Fibroblast of lung (primary cell): ENCODE results near the gene C2CD4C. TPM values are rescaled to one million over a fixed set of nuclear protein-coding genes. Genes with fewer than 3 reads are reported as not detected.

Source experiments
- DNase-seq, 2 donors: peaks; one replicate each; pipeline versions ENCODE4 v3.0.0 to v3.0.0-alpha.2; 2010; ENCODE audit warnings: low read depth in 2 of 2
- H2AFZ ChIP-seq: 2 replicates; pipeline ENCODE4 v1.5.1; 2012; ENCODE audit warnings: low read length, control low read depth, inconsistent platforms
- H3K27ac ChIP-seq: 2 replicates; pipeline ENCODE4 v1.5.1; 2011; ENCODE audit warnings: low read length, control low read depth; ENCODE audit not compliant: insufficient read depth
- H3K27me3 ChIP-seq: 2 replicates; pipeline ENCODE4 v1.5.1; 2011; ENCODE audit warnings: mild to moderate bottlenecking, low read length; ENCODE audit not compliant: control insufficient read depth, insufficient read depth
- H3K36me3 ChIP-seq: 2 replicates; pipeline ENCODE4 v1.5.1; 2011; ENCODE audit warnings: low read length; ENCODE audit not compliant: control insufficient read depth, insufficient read depth
- H3K4me1 ChIP-seq: 2 replicates; pipeline ENCODE4 v1.5.1; 2011; ENCODE audit warnings: low read length; ENCODE audit not compliant: control insufficient read depth, insufficient read depth; ENCODE audit errors: extremely low read depth
- H3K4me2 ChIP-seq: 2 replicates; pipeline ENCODE4 v1.5.1; 2011; ENCODE audit warnings: low read length, control low read depth; ENCODE audit not compliant: insufficient read depth; ENCODE audit errors: extremely low read depth
- H3K4me3 ChIP-seq, 4 experiments: fragments of 200-600 bp in 1 of 4; sonication (generic) in 1 of 4; replicated peaks in 1 of 4; 2 replicates each; pipeline ENCODE4 v1.5.1; 2011 to 2016; ENCODE audit warnings: low read length in 4 of 4, low read depth in 3 of 4, mild to moderate bottlenecking in 3 of 4, control low read depth in 2 of 4, inconsistent platforms in 1 of 4, mixed read lengths in 1 of 4; ENCODE audit not compliant: insufficient read depth in 1 of 4; ENCODE audit errors: control extremely low read depth in 1 of 4
- H3K79me2 ChIP-seq: 2 replicates; pipeline ENCODE4 v1.5.1; 2012; ENCODE audit warnings: mild to moderate bottlenecking, low read length, inconsistent platforms; ENCODE audit not compliant: control insufficient read depth, insufficient read depth
- H3K9ac ChIP-seq: 2 replicates; pipeline ENCODE4 v1.5.1; 2011; ENCODE audit warnings: mild to moderate bottlenecking, low read length, control low read depth; ENCODE audit not compliant: insufficient read depth
- H3K9me3 ChIP-seq: 2 replicates; pipeline ENCODE4 v1.5.1; 2012; ENCODE audit warnings: low read depth, low read length; ENCODE audit not compliant: control insufficient read depth, insufficient read depth
- H4K20me1 ChIP-seq: 2 replicates; pipeline ENCODE4 v1.5.1; 2011; ENCODE audit warnings: low read length; ENCODE audit not compliant: control insufficient read depth, insufficient read depth; ENCODE audit errors: extremely low read depth
- CTCF ChIP-seq, 2 donors: IDR thresholded peaks in 1 of 2; conservative IDR thresholded peaks in 1 of 2; 1 replicate in 1 of 2; 2 replicates in 1 of 2; pipeline ENCODE4 v1.5.1; 2011 to 2012; ENCODE audit warnings: low read length in 2 of 2, control low read depth in 1 of 2, inconsistent platforms in 1 of 2, low read depth in 1 of 2, mild to moderate bottlenecking in 1 of 2
- EZH2 ChIP-seq: IDR thresholded peaks from 2 replicates; pipeline ENCODE4 v1.5.1; 2012; ENCODE audit warnings: low read length, control low read depth, mild to moderate bottlenecking; ENCODE audit errors: missing control alignments
- polyA plus RNA-seq, 2 donors: library from polyadenylated mRNA; depleted of rRNA in 1 of 2; stranded (reverse) in 1 of 2; unstranded in 1 of 2; fragments of >200 nt; gene quantifications; 2 replicates each; pipeline ENCODE4 v1.2.1, GENCODE V29; 2011 to 2012; ENCODE audit warnings: missing spikeins in 1 of 2
- total RNA-seq: library from RNA; depleted of rRNA; stranded (reverse); fragments of >200 nt; gene quantifications from 2 replicates; pipeline ENCODE4 v1.2.1, GENCODE V29; 2014

The C2CD4C gene
- total and polyA plus RNA-seq, 2 donors (not counting 1 experiment from before 2014, with no cell fraction given): 0.17 TPM; not detected in 1

GRCh38 chr19:374886-375235 lies 34.1 kb downstream of the C2CD4C start:
- no peak overlapping the region for H3K4me3 ChIP-seq
- peaks cover 2% of the 10 kb centered on the region for H3K4me1 ChIP-seq
- no peak overlapping the region for H3K27ac ChIP-seq
- no peaks in the 10 kb centered on the region for H3K9me3 ChIP-seq
- H3K79me2 ChIP-seq: no peaks in the 10 kb centered on the region
- no peaks in the 10 kb centered on the region for H3K36me3 ChIP-seq
- H3K4me2 ChIP-seq: no peak overlapping the region
- no peaks in the 10 kb centered on the region for H4K20me1 ChIP-seq
- H3K27me3 ChIP-seq: peaks cover 29% of the 10 kb centered on the region
- no peak for DNase-seq
- no peak overlapping the region for H3K9ac ChIP-seq
- no peak overlapping the region for H2AFZ ChIP-seq
- TF ChIP-seq CTCF (conservative IDR thresholded peaks at IDR 0.05 in 1 of 2, IDR thresholded peaks at IDR 0.05 in 1 of 2; ENCODE audit: low read depth in 1 of 2, low read length in 2 of 2): no peak
- TF ChIP-seq EZH2: no peak

GRCh38 chr19:374183-374885 lies 34.6 kb downstream of the C2CD4C start:
- TF ChIP-seq EZH2 (no peak), CTCF (conservative IDR thresholded peaks at IDR 0.05 in 1 of 2, IDR thresholded peaks at IDR 0.05 in 1 of 2; ENCODE audit: low read depth in 1 of 2, low read length in 2 of 2) (no peak)
- Histone ChIP-seq H3K9ac (no peak overlapping the region), H3K36me3 (no peaks in the 10 kb centered on the region), H2AFZ (no peak overlapping the region), H3K4me2 (no peak overlapping the region), H3K4me1 (peaks cover 2% of the 10 kb centered on the region), H4K20me1 (no peaks in the 10 kb centered on the region), H3K27me3 (peaks cover 29% of the 10 kb centered on the region), H3K27ac (no peak overlapping the region), H3K4me3 (no peak overlapping the region), H3K9me3 (no peaks in the 10 kb centered on the region), H3K79me2 (no peaks in the 10 kb centered on the region)
- DNase-seq: no peak

DNA sequence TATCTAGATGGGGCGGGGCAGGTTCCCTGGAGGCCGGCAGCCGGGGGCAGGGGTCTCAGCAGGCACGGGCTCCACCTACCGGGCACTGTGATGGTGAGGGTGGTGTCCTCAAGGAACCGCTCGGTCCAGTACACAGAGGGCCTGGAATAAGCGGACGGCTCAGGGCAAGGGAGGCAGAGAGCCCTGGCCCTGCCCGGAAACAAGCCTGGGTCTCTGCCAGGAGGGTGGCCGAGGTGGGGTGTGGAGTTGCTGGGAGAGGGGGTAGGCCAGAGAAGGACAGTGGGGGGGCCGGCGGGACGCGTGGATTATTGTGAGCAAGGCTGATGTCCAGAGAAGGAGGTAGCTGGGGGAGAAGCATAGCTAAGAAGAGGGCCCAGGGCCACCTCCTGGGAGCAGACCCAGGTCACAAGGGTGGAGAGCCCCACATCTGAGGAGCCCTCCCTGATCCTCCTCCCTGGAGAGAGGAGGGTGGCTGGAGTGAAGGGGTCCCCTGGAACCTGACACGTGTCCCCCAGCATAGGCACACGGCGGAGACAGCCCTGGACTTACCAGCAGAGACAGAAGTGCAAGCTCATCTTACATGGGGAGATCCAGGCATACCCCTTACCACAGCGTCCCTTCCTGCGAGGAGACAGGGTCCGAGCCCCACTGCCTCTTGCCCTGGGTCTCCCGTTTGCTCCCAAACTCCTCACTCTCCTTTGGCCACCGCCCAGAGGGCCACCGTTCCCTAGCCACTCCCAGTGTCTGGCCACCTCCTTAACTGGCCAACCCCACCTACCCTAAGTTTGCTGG lies 35.4 kb downstream of the C2CD4C start:
- Histone ChIP-seq H3K9ac (no peak overlapping the region), H3K9me3 (no peaks in the 10 kb centered on the region), H3K27me3 (peaks cover 29% of the 10 kb centered on the region), H2AFZ (no peak overlapping the region), H3K36me3 (no peaks in the 10 kb centered on the region), H3K4me1 (peaks cover 2% of the 10 kb centered on the region), H3K79me2 (no peaks in the 10 kb centered on the region), H4K20me1 (no peaks in the 10 kb centered on the region), H3K4me2 (no peak overlapping the region), H3K4me3 (no peak overlapping the region), H3K27ac (no peak overlapping the region)
- DNase-seq: no peak
- TF ChIP-seq CTCF (conservative IDR thresholded peaks at IDR 0.05 in 1 of 2, IDR thresholded peaks at IDR 0.05 in 1 of 2; ENCODE audit: low read depth in 1 of 2, low read length in 2 of 2) (no peak), EZH2 (no peak)
